NCI-H2196 (cell line): ENCODE results near the gene CHD6.

ENCODE experiments used
- DNase-seq: peaks from one replicate; lab custom pipeline; 2025; ENCODE audit not compliant: unreplicated experiment; lab: John Stamatoyannopoulos, UW

CHD6 gene

DNA sequence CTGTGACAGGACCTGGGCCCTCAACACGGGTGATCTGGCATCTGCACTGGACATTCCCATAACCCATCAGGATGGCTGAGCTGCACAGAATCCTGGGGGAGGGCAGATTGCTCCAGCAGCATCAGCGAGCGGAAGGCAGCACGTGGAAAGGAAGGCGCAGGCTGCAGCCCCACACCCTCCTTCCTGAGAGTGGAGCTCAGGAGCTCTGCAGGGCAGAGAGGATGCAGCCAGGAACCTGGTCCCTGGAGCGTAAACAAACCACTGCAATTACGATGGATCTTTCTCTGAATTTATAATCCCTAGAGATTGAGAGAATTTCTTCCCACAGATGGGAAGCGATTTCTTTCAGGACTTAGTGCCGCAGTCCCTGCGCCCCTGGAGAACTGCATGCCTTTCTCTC lies 211.8 kb downstream of the CHD6 start:
- no peak for DNase-seq

DNA sequence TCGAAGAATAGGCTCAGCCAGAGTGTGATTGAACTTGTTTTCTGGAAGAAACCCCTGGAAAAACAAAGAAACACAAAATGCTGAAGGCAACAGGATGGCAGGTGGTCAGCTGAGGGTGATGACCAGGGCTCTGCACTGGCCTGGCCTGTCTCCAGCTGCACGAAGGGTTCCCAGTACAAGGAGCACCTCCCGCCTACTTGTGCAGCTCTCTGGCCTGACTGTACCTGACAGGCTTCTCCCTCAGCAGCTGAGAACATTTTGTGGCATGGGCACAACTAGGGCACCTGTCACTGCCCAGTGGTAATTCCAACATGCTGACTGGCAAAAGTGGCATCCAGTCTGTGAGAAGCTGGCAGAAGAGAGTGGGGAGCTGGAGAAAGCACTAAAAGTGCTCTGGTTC lies 212.7 kb downstream of the CHD6 start:
- no peak for DNase-seq

DNA sequence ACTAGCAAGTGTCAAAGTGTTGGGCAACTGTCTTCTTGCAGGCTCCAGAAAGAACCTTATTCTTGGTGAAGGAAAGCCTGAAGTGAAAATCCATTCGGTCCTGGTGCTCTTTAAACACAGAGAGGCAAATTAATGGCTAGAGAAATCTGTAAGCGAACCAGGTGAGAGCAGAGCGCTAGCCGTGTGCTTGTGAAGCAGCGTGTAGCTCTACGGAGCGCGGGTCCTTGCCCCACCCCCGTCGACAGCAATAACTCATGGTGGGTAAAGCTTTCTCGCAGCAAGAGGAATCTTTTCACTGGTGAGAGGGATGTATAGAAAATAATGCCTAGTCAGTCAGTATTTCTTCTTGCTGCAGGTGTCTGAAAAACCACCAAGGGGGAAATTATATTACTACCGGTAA lies 214.6 kb downstream of the CHD6 start:
- no peak for DNase-seq

DNA sequence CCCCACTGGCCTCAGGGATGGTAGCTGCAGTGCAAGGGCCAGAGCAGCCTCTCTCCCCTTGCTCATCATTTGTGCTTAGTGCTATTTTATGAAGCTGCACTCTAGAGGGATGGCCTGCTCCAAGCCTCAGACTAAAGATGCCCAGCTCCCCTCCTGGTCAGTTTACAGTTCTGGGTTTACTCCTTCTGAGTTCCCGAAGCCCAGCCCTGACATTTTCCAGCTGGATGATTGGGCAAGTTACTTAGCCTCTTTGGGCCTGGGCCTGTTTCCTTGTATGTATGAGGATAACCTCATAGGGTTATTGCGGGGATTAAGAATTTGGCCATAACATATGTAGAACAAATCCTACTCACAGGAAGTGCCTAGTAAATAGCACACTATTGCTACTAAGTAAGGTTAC lies 219.8 kb downstream of the CHD6 start:
- no peak for DNase-seq

DNA sequence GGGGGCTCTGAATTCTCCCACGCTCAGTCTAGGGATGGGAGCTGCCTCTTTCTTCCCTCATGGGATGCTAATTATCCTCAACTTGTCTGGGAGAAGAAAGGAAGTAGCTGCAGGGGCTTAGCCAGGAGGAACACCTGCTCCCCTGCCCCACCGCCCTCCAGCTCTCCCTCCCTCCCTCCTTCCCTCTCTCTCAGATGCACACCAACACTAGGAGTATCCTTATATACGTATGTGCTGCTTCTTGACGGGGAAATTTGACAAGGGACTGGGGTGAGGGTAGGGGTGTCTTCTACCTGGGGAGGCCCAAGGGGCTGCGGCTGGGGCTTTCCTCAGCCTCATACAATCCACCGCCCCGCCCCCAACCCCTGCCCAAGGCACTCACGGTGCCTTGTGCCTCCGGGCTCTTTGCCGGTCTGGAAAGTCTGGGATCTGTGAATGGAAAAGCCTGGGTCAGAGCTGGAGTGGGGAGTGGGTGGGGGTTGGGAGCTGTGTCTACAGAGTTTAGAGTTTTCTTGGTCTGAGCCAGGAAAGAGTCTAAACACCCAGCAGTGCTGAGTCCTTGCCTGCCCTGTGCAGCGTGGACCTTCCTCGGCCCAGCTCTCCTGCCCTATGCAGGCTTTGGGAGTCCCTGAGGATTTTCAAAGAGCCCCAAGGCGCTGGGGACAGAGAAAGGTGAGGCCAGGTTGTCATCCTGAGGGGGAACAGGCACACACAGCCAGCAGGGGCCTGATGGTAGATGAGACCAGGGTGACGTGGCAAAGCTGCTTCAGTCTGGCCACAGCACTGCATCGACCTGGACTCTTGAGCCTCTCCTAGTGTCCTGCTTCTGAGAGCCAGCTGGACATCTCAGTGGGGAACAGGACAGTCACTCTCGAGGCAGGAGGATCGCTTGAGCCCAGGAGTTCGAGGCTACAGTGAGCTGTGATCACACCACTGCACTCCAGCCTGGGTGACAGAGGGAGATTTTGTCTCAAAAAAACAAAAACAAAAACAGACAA lies 222.2 kb downstream of the CHD6 start:
- DNase-seq = no peak

DNA sequence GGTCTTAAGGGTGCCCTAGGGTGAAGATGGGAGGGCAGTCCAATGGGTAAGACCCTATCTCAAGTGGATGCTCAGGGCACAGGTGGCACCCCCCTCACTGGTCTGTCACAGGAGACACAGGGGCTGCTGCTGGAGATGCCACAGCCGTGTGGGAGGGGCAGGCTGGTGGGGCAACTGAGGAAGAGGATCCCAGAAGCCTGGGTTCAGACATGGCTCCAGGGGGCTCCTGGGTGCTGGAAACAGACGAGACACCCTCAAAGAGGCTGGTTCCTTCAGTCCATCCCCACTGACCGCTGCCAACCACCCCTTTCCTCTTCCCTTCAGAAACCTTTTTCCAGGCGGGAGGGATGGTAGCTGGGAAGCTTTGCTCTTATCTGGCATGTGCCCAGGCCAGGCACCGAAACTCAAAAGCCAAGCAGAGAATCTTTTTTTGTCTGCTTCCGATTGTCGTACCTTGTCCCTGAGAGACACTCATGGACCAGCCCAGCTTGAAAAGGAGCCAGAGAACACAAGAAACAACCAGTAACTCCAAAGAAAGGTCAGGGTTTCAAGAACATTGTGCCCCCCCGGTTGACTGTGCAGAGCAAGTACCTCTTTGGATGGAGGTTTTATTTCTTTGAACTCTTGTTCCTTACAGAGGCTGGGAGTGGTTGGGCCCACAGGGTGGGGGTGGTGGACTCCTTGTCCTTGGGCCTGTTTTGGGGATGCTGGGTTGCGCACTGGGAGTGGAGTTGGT lies 223.1 kb downstream of the CHD6 start:
- DNase-seq = no peak

DNA sequence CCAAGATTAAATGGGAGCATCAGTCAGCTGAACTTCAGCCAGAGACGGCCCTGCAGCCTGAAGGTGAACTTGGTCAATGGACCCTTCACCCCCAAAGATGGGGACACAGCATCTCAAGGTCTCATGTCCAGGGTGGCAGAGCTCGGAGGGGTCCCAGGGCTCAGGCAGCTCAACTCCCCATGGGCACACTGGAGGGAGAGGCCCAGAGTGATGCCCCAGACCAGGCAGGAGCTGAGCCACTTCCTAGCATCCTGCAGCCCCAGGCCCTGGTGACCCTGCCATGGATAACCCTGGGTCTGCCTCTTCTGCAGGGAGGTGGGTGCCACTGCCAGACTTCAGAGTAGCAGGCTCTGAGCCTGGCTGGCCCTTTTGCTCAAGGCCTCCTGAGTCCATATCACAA lies 224.1 kb downstream of the CHD6 start:
- DNase-seq = no peak

DNA sequence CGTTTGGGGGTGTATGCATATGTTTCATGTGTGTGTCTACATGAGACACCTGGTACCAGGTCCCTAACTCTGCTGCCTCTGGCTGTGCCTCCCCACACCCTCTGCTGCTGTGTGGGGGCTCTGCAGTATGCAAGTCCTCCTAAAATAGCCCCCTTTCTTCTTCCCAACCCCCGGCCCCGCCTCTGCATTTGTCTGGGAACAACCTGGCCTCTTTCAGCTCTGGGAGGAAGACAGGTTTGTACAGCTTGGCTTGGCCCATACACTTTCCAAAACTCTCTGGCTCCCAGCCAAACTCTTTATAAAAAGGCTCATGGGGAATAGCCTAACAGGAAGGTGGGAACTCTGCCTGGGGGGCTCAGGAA lies 224.5 kb downstream of the CHD6 start:
- DNase-seq = no peak

DNA sequence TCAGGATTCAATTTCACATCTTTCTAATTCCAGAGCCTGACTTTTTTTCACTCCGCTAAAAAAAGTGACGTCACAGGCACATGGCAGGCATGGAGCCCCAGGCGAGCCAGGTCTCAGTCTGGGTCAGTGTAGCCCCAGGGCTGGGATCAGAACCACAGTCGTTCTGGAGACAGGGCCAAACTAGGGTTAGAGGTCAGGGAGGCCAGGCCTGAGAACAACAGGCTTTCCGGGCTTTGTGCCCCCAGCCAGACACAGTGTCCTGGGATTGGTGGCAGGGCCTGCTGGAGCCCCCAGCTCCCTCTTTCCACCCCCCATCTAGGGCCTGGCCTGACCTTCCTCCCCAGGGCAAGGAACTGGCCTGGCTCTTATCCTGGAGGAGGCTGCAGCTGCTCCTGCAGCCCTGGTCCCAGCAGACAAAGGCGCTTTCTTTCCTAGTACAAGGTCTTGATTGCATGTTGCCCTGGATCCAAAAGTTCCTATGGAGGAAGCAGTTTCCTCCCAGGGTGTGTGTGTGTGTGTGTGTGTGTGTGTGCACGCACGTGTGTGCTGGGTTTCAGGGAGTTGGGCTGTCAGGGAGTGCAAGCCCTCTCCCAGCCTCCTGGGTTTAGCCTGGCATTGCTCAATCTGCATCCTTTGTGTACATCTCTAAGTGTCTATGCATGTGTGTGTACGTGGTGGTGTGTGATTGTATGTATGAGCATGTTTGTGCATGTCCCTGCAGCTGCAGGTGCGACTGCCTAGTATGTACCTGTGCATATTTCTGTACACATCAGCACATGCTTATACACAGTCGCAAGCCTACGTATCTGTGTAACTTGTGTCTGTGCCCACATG lies 225.1 kb downstream of the CHD6 start:
- DNase-seq = no peak

DNA sequence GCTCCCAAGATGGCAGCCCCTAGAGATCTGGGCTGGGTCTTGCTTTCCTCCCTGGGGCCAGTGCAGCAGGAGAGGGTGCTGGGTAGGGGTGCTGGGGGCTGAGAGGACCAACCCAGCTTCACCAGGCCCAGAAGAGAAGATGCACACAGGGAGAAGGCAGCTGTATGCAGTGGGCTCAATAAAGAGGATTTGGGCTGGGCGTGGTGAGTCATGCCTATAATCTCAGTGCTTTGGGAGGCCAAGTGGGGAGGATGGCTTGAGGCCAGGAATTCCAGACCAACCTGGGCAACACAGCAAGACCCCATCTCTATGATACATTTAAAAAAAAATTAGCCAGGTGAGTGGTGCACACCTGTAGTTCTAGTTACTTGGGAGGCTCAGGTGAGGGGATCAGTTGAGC lies 225.9 kb downstream of the CHD6 start:
- no peak for DNase-seq

DNA sequence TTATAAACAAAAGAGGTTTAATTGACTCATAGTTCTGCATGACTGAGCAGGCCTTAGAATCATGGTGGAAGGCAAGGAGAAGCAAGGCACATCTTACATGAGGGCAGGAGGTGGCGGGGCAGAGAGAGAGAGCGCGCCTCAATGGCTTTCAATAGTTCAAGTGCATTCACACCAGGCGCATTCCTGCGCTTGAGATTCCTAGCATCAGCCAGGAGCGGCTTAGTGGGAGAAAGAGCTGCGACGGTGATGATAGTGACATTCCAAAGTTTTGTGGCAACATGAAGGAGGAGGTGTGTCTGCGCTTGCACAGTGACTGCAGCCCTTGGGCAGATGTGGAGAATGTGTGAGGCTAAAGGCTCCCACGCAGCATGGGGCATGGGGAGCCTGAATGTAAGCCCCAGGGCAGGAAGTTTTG lies 226.6 kb downstream of the CHD6 start:
- no peak for DNase-seq

DNA sequence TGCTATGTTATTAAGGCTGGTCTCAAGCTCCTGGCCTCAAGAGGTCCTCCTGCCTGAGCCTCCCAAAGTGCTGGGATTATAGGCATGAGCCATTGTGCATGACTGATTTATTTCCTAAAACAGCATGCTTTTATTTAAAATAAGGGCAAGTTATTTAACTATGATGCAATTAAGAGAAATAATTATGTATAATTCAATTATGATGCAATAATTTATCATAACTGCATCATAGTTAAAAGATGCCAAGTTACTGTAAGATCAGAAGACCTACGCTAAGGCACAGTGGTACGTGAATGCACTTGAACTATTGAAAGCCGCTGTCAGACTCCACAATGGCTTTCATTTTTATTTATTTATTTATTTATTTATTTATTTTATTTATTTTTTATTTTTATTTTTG lies 227.3 kb downstream of the CHD6 start:
- DNase-seq = no peak

DNA sequence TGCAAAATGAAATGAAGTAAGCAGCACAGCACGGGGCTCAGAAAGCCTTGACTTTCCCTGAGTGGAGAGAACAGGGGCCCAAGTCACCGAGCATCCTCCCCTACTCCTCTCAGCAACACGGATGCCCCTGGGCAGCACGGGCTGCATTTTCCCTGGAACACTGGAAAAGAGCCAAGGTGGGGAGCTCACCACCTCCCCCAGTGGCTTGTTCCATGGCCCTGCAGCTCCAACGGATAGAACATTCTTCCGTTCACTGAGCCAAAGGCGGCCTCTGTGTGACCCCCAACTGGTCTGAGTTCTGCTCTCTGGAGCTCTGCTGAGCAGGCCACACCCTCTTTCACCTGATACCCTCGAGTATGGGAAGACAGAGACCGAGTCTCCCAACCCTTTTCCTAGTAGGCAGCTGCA lies 230.7 kb downstream of the CHD6 start:
- no peak for DNase-seq

DNA sequence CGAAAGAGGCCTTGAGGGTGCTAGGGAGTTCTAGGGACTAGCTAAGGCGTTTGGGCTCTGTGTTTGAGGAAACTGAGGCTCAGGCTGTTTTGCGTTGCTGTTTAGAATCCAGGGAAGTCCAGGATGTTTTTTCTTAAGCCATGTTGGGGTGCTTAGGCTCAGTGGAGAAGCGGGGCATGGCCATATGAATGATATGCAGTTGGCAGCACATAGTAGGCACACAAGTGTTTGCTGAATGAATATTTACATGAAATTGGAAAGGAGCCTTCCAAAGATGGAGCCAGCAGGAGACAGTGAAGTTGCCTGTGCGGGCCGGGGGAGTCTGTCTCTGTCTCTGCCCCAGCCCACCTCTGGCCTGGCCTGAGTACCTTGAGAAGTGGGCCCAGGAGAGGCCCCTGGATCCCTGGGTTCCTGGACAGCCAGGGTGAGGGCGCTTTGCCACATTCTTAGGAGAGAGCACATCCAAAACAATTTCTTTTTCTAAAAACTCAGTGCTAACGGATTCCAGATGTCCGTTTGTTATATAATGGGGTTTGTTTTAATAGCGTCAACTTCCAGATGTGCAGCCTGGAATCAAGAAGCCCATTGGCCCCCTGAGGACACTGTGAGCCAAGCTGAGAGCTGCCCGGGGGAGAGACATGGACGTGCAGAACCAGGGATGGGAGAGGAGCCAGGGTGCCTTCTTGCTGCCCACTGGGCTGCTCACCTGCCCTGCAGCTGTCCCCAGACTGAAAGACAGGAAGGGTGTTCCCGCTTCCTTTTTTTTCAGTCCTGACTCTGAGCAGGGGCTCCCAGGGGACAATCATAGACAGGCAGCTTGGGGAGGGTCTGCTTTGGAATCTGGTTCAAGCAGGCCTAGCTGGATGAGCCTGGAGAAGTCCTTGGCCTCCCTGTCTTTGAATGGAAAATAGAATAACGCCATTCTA lies 231.4 kb downstream of the CHD6 start:
- DNase-seq = no peak

DNA sequence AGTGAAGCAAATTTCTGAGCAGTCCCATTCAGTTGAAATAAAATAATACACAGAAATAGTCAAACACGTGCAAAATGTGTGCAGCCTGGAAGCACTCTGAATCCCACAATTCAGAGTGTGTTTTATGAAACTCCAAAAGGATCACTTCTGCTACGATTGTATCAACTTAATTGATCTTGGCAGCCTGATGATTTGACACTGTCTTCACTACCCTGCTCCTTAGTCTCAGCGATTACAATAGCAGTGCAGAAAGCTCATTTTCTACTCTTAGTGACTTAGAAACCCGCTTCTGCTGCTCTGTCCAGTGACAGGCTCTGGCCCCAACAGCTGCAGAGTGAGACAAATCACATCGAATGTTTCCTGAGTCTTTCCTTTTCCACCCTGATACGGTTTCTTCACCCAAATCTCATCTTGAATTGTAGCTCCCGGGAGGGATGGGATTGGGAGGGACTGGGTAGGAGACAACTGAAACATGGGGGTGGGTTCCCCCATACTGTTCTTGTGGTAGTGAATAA lies 235.3 kb downstream of the CHD6 start:
- DNase-seq = no peak

DNA sequence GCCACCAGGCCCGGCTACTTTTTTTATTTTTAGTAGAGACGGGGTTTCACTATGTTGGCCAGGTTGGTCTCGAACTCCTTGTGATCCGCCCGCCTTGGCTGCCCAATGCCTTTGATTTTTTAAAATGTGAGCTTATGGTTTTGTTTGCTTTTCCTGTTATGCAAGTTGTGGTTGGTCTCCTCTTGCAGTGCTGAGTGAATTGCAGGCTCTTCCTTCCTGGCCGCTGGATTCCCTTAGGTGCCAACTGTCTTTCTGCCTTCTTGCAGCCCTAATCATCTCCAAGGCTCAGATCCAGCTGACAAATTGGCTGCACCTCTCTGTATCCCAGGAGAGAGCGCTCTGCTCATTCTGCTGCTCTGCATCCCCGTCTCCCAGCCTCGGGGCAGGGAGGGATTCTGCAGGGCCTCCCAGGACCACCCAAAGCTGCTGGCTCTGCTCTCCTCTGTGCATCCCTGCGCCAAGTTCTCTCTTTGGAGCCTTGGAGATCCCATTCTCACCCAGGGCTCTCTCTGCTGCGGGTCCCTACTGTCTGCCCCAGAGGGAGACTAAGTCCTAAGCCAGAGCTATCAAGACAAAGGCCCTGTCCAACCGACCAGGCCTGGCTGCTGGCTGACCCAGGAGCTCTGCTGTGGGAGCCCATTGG lies 237.5 kb downstream of the CHD6 start:
- DNase-seq = no peak

DNA sequence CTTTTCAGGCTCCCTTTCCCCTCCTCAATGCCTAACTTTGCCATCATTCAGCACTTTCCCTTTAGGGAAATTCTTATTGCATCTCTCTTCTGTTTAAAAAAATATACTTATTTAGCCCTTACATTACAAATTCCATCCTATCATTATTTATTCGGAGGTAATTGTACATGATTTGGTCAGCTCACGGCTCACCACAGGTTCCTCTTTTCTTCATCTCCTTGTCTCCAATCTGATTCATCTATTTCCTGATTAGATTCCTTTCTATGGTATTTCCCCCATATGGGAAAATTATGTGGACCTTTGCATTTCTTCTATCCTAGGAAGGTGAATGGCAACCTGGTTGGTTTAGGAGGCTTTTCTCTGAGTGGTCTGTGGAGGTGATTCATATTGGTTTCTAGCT lies 238.6 kb downstream of the CHD6 start:
- DNase-seq = no peak

DNA sequence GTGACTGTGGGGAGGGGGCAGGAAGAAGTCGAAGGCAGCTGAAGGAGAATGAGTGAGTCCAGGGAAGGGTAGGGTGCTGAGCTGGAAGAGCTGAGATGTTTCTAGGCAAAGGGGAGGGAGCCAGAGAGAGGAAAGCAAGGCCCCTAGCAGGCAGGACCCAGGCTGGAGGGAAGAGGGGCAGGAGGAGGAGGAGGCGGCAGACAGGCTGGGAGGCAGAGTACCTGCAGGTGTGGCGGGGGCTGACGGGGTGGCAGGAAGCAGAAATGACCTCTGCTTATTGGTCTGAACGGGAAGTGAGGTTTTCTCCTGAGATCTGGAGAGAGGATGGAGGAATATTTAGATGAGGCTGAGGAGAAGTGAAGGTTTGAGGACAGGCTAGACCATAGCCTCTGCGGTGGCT lies 240.9 kb downstream of the CHD6 start:
- no peak for DNase-seq

DNA sequence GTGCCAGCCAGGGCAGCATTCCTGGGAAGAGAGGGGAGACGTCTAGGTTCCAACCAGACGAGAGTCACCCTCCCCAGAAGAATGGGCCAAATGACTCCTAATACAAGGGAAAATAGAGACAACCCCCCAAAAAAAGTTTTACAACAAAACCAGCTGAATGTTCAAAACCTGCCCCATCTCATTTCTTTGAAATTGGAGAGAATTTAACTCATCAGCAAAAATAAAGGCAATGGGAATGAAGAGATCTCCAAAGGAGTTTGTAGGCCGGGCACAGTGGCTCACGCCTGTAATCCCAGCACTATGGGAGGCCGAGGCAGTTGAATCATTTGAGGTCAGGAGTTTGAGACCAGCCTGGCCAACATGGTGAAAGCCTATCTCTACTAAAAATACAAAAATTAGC lies 241.8 kb downstream of the CHD6 start:
- no peak for DNase-seq

DNA sequence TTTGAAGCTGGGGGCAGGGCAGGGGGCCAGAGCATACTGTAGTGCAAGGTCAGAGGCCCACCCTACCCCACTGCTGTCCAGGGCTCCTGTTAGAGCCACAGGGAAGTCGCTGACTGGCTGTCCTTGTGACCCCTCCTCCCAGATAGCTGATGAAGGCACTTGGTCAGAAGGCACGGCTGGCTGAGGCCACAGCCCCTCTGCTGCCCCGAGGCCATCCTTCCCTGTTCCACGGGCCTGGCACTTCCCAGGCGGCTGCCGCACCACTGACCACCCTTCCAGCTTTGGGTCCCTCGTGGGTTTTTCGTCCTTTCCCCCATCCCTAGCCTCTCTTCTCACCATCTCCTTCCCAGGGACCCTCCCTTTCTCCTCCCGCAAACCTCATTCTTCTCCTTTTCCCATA lies 242.3 kb downstream of the CHD6 start:
- no peak for DNase-seq
